Midbrain (tissue), 1 donor: ENCODE data around the gene KLRD1.
"Not testable (repeated sequence)": the region's sequence is repeated elsewhere in the genome, so short reads cannot be mapped to it uniquely, and the experiment has no call there.

Source experiments
- DNase-seq: peaks from one replicate; lab custom pipeline; 2025; lab: John Stamatoyannopoulos, UW

The KLRD1 gene

DNA sequence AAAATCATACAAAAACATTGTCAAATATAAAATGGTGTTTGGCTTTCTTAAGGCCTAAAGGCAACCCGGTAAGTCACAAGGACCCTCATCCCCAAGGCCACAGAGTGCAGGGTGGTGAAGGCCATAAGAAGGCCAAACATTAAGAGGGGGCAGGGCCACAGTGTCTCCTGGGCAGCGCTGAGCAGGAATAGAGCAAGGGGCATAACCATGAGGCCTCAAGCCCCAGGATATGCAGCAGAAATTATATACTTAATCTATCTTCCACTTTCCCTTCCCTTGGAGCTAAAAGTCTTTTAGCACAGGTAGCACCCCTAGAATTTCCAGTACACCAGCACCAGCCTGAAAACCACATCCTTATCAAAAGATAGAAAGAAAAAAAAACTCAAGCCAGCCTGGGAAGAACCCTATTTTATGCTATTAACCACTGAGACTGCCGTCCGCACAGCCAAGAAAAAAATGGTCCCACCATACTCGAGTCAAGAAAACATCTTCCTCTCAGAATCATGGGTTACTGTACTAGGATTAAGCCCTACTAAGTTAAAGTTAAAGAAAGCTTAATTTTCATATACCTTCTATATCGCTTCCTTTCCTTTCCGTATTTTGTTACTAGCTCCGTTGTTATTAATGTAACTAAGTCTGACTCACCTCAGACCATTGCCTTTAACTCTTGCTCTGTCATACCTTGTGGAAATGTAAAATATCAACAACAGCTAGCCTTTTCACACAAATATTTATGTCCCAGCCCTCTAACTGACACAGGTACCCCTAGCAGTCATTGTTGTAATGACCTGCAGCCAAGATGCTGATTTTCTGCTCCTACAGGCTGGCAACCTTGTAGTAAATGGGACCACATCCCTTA is 62.1 kb downstream of the KLRD1 start:
- DNase-seq, result no peak

DNA sequence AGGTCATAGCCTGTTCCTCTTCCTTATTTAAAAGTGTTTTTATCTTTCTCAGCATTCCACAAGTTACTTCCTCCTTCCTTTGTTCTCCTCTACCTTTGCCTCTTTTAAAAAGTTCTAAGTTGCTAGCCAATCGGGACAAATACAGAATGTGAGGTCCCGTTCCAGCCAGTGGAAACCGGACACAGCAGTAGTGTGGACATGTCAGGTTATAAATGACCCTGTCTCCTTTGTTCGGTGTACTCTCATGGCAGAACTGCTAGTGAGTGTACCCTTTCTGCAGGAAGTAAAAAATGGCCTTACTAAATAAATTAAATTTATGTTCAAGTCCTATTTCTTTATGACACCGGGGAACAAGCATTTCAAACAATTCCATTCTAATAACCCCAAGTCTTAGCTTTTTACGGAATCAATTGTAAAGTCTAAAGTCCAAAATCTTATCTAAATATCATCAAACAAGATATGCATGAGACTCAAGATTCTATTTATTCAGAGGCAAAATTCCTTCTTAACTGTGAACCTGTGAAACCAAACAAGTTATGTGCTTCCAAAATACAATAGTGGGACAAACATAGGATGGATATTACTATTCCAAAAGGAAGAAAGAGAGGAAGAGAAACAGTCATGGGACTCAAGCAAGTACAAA is 64.3 kb downstream of the KLRD1 start:
- not testable (repeated sequence) for DNase-seq

GRCh38 chr12:10372559-10372958 is 64.9 kb downstream of the KLRD1 start:
- DNase-seq, result peak; percentile 18

DNA sequence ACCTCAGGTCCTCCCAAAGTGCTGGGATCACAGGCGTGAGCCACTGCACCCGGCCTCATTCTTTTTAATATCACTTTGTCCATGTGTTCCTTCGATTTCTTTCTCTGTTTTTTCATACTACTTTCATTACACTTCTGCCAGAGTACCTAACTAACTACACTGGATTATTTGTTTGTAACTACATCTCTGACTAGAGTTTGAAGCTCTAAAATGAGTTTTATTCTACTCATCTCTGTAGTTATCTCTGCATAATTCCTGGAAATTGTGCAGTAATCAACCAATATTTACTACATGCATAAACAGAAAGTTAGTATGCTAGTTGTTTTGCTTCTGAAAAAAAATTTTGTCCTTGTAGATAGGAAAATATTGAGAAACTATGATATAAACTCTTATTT is 67.0 kb downstream of the KLRD1 start:
- DNase-seq, result no peak

- not testable (repeated sequence) for DNase-seq
Observed at GRCh38 chr12:10378737-10379136, 71.1 kb downstream of the KLRD1 start.
